NK-92 (cell line): ENCODE data around the gene ACTN3.
"Not testable (repeated sequence)": the region's sequence is repeated elsewhere in the genome, so short reads cannot be mapped to it uniquely, and the experiment has no call there.

Source experiments
- DNase-seq: peaks from one replicate; lab custom pipeline; 2025; ENCODE audit not compliant: unreplicated experiment; lab: John Stamatoyannopoulos, UW

The ACTN3 gene

DNA sequence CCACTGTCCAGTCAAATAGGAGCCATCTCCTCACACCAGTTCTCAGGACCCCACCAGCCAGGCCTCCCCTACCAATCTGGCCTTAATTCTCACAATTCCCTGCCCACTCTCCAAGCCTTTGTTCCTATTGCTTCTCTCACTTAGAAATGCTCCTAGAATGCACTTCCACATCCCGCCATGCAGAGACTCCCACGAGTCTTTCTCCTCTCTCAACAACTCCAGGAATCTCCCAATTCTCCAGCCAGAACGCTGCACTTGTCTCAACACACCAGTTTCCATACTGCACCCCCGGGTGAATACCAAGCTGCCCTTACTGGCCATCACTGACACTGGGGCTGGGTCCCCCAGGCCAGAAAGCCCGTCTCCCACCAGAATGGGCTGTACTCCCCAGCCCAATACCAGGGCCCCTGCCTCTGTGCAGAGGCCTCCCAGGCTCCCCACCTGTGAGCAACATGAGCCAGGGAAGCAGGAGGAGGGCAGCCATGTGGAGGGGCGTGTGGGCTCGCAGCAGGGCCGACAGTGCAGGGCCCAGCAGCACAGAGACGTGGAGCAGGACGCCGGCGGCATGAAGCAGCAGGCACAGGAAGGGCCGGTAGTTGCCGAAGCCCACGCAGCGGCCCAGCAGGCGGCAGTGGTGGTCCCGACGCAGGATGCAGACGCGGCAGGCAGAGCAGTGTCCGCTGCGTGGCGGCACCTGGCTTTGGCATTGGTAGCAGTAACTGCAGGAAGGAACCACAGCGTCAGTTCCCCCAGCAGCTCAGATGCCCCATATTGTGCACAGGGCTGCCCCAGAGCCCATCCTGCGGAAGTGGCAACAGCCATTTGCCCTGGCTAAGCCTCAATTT is 3.2 kb upstream of the ACTN3 start:
- DNase-seq: no peak

DNA sequence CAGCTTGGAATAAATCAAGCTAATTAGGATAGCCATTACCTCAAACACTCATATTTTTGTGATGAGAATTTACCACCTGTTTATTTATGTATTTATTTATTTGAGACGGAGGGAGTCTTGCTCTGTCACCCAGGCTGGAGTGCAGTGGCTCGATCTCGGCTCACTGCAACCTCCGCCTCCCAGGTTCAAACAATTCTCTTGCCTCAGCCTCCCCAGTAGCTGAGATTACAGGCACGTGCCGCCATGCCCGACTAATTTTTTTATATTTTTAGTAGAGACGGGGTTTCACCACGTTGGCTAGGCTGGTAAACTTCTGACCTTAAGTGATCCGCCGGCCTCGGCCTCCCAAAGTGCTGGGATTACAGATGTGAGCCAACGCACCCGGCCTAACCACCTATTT is 1.8 kb upstream of the ACTN3 start:
- not testable (repeated sequence) for DNase-seq

DNA sequence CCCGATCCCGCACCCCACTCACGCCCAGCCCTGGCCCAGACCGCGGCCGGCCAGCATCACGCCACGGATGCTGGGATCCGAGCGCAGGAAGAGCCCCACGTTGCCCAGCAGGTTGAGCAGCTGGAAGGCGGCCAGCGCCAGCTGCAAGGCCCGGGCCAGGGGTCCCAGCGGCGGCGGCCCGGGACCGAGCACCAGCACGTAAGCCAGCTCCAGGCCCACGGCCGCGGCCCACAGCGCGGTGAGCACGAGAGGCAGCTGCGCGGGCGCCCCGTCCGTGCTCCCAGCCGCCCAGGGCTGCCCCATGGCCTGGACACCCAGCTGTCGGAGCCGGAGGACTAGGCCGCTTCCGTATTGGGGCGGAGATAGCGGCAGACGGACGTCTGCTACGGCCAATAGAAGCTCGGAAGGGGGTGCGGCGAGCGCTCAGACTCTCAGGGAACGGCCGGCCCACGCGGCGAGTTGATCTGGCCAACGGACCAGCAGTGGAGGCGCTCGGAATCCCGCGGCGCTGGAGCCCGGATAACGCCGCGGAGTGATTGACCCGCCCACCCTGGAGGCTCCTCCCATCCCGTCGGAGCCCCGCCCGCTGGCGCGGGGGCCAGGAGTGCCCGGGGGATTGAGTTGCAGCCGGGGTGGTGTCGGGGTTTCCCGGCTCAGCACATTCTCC is 869 bp upstream of the ACTN3 start, which contains the start of gene ZDHHC24:
Gene ZDHHC24 (minus strand): TSS at position 348 of the 667 bp plus-strand sequence. CDS start 45 bp downstream, at position 303.
- no peak for DNase-seq

DNA sequence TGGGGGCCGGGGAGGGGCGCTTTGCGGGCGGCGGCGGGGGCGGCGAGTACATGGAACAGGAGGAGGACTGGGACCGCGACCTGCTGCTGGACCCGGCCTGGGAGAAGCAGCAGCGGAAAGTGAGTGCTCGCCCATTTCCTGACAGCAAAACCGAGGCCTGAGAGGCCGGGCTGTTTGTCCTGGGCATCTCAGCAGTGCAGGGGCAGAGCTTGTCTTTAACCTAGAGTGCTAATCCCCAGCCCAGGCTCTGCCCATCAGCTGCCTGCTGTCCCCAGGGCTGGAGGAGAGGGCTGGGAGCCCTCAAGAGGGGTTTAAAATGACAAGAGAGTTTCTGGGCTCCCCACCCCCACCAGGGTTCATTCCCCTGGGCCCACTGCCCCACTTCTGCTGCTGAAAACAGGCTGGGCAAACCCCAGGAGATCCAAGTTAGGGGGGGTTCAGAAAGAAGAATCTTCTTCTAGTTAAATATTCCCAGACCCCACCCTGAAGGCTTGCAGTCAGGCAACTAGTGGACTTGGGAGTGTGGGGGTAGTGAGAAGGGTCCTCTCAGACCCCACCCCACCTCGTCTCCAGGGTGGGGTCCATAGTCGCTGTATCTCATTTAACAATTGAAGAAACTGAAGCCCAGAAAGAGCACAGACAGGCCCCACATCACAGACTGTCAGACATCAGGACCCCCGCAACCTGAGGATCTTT is 411 bp downstream of the ACTN3 start:
- no peak for DNase-seq

DNA sequence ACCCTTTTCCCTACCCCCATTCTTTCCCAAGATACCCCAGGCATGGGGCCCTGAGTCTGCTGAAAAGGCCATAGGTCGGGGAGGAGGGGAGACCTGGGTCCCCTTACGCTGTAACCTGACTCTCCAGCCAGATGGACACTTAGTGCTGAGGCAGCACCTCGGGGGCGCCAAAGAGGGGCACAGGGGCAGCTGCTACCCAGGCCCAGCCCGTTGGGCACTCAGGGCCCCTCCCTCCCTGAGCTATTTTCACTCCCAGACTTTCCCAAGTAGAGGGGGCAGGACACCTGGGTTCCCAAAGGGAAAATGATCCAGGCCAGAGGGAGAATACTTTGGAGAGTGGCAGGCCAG is 933 bp downstream of the ACTN3 start:
- no peak for DNase-seq

DNA sequence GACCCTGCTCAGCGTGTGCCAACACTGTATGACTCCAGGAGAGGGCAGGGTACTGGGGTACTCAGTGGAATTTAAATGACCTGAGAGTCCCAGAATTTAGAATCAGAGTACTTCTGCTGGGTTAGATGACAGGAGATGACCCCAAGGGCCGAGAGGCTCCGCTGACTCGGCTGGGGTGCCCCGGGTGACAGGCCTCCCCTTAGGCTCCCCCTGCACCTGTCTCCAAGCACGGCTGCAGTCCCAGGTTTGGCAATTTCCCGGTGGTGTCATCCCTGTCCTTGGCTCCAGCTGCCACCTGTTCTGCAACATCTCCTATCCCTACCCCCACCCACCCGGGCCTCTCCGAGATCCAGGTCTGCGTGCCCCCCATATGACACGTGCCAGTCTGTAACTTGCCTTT is 1.3 kb downstream of the ACTN3 start:
- no peak for DNase-seq

DNA sequence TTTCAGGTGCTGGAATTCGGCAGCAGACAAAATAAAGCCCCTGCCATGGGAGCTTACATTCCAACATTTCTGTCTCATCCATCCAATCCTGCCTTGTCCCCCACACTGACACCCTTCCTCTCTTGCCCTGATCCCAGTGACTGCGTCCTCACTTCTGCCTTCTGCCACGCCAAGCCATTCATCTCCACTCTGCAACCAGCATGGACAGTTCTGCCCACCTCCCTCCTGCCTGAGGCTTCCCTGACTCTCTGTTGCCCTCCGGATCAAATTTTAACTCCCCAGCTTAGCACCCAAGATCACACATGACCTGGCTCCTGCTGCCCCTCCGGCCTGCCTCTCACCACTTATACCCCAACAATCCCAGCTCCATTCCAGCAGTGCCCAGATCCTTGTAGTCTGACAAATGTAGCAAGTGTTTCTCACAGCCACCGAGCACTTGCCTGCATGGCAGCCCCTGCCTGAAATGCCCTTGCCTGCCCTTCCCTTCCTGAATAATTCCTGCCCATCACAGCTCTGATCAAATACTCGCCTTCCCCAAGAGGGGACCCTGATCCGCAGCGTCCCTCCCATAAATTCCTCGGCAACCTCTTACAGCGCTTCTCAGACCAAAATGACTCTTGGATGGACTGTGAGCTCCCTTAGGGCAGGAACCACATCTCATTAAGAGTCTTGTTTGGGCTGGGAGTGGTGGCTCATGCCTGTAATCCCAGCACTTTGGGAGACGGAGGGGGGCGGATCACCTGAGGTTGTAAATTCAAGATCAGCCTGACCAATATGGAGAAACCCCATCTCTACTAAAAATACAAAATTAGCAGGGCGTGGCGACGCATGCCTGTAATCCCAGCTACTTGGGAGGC is 2.3 kb downstream of the ACTN3 start:
- DNase-seq: no peak

DNA sequence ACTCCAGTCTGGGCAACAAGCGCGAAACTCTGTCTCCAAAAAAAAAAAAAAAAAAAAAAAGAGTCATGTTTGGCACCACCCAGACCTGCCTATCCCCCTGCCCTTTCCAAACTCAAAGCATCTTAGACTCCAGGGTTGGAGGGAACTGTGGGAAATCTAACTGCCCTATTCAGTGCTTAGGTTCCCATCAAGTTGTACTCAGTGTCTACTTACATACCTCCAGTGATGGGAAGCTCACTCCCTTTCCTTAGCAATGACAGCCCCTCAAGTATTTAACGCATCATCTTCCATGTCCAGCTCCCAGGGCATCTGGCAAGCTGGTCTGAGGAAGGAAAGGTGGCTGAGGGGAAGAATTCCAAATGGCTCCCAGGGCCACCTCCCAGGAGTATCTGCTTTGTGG is 3.0 kb downstream of the ACTN3 start:
- DNase-seq: no peak

DNA sequence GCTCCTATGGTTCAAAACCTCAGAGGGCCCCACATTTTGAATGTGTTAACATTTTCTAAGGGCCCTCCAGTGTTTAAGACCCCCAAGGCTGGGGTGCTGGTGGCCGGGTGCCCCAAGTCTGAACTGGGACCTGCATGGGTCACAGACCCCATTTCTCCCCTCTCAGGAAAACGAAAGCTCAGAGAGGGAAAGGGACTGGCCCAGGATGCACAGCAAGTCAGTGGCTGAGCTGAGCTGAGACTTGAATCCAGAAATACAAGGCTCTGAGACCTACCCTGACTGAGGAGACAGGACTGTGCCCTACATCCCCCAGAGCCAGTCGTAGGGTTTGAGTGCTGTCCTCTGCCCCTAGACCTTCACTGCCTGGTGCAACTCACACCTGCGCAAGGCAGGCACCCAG is 4.2 kb downstream of the ACTN3 start:
- DNase-seq: no peak

DNA sequence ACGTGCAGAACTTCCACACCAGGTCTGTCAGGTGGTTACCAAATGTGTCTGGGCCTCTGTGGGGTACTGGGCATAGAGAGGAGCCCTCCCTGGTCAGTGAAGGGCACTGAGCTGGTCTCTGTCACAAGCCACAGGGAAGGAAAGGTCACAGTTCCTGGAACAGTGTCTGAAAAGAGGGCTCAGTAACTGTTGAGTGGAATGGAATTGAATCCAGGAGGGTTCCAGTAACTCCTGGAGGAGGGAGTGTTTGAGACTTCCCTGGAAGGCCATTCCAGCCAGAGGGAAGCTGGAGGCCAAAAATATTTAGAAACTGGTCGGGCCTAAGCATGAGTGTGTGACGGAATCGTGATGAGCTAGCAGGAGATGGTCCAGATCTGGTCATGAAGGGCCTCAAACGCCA is 7.9 kb downstream of the ACTN3 start:
- DNase-seq: no peak

DNA sequence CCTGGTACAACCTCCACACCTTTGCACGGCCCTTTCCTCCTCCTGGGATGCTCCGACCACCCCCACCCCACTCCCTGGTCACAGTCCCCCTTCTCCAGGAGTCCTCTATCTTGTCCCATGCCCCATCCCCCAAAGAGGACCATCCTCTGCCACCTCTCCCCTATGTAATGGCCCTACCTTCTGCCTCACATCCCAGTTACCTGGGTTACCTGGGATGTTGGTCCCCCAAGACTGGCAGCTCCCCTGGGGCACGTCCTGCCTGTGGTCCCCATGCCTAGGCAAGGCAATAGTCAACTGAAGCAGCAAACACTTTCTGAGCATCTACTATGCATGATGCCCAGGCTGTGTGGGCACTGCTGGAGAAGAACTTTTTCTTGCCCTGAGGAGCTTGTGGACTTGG is 8.7 kb downstream of the ACTN3 start:
- no peak for DNase-seq

DNA sequence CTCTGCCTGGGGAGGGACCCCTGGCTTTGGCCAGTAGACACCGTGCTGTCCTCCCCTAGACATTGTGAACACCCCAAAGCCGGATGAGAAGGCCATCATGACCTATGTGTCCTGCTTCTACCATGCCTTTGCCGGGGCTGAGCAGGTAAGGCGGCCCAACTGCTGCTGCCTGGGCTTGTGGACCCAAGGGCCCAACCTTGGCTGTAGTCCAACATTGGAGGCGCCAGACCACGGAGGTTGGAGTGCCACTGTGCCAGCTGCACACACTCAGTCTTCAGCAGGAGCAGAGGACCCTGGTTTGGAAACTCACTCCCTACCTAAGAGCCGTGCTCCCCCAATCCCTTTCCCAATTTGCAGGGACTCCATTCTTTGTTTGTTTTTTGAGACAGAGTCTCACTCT is 9.4 kb downstream of the ACTN3 start:
- DNase-seq: no peak

DNA sequence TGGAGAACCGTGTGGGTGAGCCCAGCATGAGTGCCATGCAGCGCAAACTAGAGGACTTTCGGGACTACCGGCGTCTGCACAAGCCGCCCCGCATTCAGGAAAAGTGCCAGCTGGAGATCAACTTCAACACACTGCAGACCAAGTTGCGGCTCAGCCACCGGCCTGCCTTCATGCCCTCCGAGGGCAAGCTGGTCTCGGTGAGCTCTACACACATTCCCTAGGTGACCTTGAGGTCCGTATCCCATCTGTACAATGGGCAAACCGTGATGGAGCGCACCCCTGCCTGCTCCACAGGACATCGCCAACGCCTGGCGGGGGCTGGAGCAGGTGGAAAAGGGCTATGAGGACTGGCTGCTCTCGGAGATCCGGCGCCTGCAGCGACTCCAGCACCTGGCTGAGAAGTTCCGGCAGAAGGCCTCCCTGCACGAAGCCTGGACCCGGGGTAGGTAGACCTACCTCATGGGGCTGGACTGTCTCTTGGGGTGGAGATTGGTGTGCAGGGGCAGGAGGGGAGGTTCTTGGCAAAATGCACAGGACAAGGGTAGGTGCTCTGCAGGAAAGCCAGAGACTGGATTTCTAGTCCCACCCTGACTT is 11.1 kb downstream of the ACTN3 start:
- DNase-seq: no peak

DNA sequence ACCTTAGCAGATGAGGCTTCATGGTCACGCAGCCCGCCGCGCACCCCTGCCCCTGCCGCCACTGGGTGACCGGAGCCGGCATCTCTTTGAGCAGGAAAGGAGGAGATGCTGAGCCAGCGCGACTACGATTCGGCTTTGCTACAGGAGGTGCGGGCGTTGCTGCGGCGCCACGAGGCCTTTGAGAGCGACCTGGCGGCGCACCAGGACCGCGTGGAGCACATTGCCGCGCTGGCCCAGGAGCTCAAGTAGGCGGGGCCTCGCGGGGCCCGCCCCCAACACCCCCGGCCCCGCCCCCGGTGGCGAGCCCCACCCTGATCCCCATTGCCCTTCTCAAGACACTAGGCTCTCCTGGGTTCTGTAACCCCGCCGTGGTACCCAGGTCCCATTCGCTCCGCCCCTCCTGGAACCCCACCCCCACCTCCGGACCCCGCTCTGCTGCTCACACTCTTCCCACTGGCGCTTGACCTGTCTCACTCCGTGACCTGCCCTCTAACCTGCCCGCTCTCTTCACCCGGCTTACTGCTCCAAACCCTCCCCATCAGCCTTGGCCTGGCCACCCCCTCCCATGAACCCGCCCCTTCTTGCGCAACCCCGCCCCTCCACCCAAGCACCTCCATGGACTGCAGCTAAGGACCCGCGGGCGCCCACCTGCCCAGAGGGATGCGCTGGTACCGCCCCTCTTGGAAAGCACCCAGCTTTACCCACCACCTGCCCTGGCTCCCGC is 12.6 kb downstream of the ACTN3 start:
- DNase-seq: no peak

DNA sequence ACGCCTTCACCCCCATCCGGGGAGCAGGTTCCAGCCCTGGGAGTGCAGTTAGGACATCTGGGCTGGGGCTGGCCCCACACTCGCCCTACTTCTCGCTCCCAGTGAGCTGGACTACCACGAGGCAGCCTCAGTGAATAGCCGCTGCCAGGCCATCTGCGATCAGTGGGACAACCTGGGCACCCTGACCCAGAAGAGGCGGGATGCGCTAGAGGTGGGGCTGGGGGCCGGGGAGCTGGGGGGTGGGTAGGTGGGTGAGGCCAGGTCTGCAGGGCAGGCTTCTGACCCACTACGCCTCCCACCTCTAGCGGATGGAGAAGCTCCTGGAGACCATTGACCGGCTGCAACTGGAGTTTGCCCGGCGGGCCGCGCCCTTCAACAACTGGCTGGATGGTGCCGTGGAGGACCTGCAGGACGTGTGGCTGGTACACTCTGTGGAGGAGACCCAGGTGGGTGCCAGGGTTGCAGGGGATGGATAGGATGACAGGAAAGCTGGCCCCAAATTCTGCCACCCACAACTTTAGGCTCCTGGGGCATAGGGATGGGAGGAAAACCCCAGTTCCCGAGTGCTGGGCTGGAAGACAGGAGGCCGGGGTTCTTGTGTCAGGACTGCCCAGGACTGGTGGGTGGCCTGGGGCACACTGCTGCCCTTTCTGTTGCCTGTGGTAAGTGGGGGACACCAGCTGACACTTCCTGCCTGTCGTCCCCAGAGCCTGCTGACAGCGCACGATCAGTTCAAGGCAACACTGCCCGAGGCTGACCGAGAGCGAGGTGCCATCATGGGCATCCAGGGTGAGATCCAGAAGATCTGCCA is 13.4 kb downstream of the ACTN3 start:
- no peak for DNase-seq

DNA sequence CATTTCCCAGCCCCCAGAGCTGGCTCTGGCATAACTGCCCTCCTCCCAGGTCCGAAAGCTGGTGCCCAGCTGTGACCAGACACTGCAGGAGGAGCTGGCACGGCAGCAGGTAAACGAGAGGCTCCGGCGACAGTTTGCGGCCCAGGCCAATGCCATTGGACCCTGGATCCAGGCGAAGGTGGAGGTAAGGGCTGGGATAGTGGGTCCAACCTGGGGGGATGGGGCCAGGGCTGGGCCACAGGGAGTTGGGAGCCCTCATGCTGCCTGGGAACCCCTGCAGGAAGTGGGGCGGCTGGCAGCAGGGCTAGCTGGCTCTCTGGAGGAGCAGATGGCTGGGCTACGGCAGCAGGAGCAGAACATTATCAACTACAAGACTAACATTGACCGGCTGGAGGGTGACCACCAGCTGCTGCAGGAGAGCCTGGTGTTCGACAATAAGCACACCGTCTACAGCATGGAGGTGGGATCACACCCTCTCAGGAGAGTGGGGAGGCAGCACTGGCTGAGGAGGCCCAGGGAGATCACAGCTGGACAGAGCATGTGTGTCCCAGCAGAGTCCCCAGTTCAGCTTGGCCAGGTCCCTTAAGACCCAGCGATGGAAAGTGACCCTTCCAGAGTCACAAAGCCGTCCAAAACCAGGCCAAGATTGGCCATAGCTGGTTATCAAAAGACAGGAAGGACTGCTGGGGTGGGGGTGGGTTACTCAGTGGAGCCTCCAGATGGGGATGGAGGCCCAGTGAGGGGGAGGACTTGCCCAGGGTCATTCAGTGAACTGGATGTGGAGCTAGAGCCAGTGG is 14.7 kb downstream of the ACTN3 start:
- DNase-seq: no peak

DNA sequence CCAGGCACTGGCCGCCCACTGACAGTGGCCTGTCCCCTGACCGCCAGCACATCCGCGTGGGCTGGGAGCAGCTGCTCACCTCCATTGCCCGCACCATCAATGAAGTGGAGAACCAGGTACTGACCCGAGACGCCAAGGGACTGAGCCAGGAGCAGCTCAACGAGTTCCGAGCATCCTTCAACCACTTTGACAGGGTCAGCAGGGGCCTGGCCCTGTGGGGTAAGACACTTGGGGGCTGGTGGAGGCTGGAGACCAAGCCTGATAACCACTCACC is 15.2 kb downstream of the ACTN3 start:
- DNase-seq: no peak

DNA sequence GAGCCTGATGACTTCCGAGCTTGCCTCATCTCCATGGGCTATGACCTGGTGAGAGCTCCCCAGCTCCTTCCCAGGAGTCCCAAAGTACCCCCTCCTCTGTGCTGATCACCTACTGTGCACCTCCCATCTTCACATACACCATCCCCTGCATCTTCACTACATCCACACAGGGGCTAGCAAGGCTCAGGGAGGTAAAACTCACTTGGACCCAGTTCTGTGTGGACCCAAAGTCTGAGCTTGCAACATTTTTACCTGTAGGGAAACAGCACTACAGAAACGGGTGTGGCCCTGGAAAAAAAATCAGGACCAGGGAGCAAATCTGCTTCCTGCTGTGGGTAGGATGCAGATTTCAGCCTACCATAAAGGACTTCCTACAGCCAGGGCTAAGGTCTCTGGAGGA is 15.6 kb downstream of the ACTN3 start:
- DNase-seq: no peak
